ENCODE measurements around the gene CDC34.

The CDC34 gene

GRCh38 chr19:531753-532560, at the start of gene CDC34:
TSS of gene CDC34 (plus strand) at chr19:531760. CDS start at chr19:531932, 172 bp downstream.
- no peak for DNase-seq (ENCODE audit: low read depth)

- no peak for DNase-seq (ENCODE audit: low read depth)
Observed at GRCh38 chr19:482186-483041, 49.1 kb upstream of the CDC34 start.

- DNase-seq (ENCODE audit: low read depth): no peak
Observed at GRCh38 chr19:483332-484072, 48.1 kb upstream of the CDC34 start.

- DNase-seq (ENCODE audit: low read depth): no peak
Observed at GRCh38 chr19:484494-484893, 47.1 kb upstream of the CDC34 start.

- DNase-seq (ENCODE audit: low read depth): no peak
Observed at GRCh38 chr19:485077-485476, 46.5 kb upstream of the CDC34 start.

- no peak for DNase-seq (ENCODE audit: low read depth)
Observed at GRCh38 chr19:485583-486236, 45.9 kb upstream of the CDC34 start.

GRCh38 chr19:488505-489417, 42.8 kb upstream of the CDC34 start:
- peak; percentile 88 for DNase-seq (ENCODE audit: low read depth)

- no peak for DNase-seq (ENCODE audit: low read depth)
Observed at GRCh38 chr19:489418-490196, 42.0 kb upstream of the CDC34 start.

GRCh38 chr19:491146-491741, 40.3 kb upstream of the CDC34 start:
- DNase-seq (ENCODE audit: low read depth): no peak

GRCh38 chr19:492091-492531, 39.4 kb upstream of the CDC34 start:
- DNase-seq (ENCODE audit: low read depth): no peak

- no peak for DNase-seq (ENCODE audit: low read depth)
Observed at GRCh38 chr19:493391-494170, 38.0 kb upstream of the CDC34 start.

GRCh38 chr19:494171-495080, 37.1 kb upstream of the CDC34 start:
- DNase-seq (ENCODE audit: low read depth): no peak

GRCh38 chr19:495081-495401, 36.5 kb upstream of the CDC34 start:
- DNase-seq (ENCODE audit: low read depth): no peak

GRCh38 chr19:495402-496111, 36.0 kb upstream of the CDC34 start:
- DNase-seq (ENCODE audit: low read depth): no peak

GRCh38 chr19:496112-496665, 35.4 kb upstream of the CDC34 start, which contains the start of gene MADCAM1:
TSS of gene MADCAM1 (plus strand) at chr19:496486. CDS start at chr19:496500, 14 bp downstream.
- no peak for DNase-seq (ENCODE audit: low read depth)

- DNase-seq (ENCODE audit: low read depth): no peak
Observed at GRCh38 chr19:496986-497385, 34.6 kb upstream of the CDC34 start.

GRCh38 chr19:497491-497868, 34.1 kb upstream of the CDC34 start:
- no peak for DNase-seq (ENCODE audit: low read depth)
